Spinal cord (tissue), 10 donors: Measurements from ENCODE around the gene NAALADL1. TPM values are rescaled to one million over a fixed set of nuclear protein-coding genes. Genes with fewer than 3 reads are reported as not detected.
A peak's percentile ranks its signal among the peaks of the same experiment; 100 is the strongest.

ENCODE experiments used
- DNase-seq, 6 donors: peaks; one replicate each; pipeline versions ENCODE4 v3.0.0 to v3.0.0-alpha.2; 2013 to 2015; ENCODE audit warnings: low spot score in 6 of 6, low read depth in 4 of 6
- H3K27ac ChIP-seq: one replicate; pipeline ENCODE4 v1.5.1; 2013; ENCODE audit warnings: low read depth, low read length, control low read depth
- H3K27me3 ChIP-seq: one replicate; pipeline ENCODE4 v1.6.1; 2013; ENCODE audit warnings: low read length; ENCODE audit not compliant: control insufficient read depth, insufficient read depth
- H3K36me3 ChIP-seq: one replicate; pipeline ENCODE4 v1.6.1; 2013; ENCODE audit warnings: low read length; ENCODE audit not compliant: control insufficient read depth, insufficient read depth
- H3K4me1 ChIP-seq: one replicate; pipeline ENCODE4 v1.6.1; 2013; ENCODE audit warnings: low read length; ENCODE audit not compliant: control insufficient read depth, insufficient read depth
- H3K4me3 ChIP-seq: one replicate; pipeline ENCODE4 v1.5.1; 2013; ENCODE audit warnings: low read depth, low read length, control low read depth
- H3K9me3 ChIP-seq: one replicate; pipeline ENCODE4 v1.6.1; 2013; ENCODE audit warnings: low read length; ENCODE audit not compliant: control insufficient read depth, insufficient read depth
- WGBS: methylation state at CpG from one replicate; pipeline ENCODE4 v1.1.5; 2013; ENCODE audit warnings: missing lambda C conversion rate; ENCODE audit not compliant: insufficient coverage; 5-methylcytosine and 5-hydroxymethylcytosine counted together
- long read RNA-seq, 4 donors: transcript quantifications; one replicate each; lab custom pipeline, GENCODE V29; 2026
- polyA plus RNA-seq, 2 donors: library from polyadenylated mRNA; unstranded; fragments of 120-200 nt; gene quantifications; one replicate each; pipeline ENCODE4 v1.2.1, GENCODE V29; 2013; ENCODE audit not compliant: insufficient read length in 2 of 2
- total RNA-seq, 2 donors: library from RNA; depleted of rRNA in 1 of 2; stranded (reverse); fragments of 120-200 nt in 1 of 2; fragments of >200 nt in 1 of 2; gene quantifications; one replicate each; pipeline versions ENCODE4 v1.2.3 to v1.2.4, GENCODE V29; 2013 to 2014
- donor health status: healthy.

The NAALADL1 gene
- total RNA-seq (10 to 100 TPM in 1 of 2 donors, 1 to 10 TPM in 1; 7.7 to 25.2 TPM), polyA plus RNA-seq (1 to 10 TPM; 5.5 to 8.1 TPM)
- long read RNA-seq, donor 1: 0 reads
- long read RNA-seq, donor 2, partial matches to known transcripts: 0 of 1 reads
- long read RNA-seq, donor 2, other reads (novel, unspliced or antisense): 0 of 1 reads
- long read RNA-seq, donor 3: 0 reads
- long read RNA-seq, donor 4, partial matches to known transcripts: 0 of 6 reads
- long read RNA-seq, donor 4, other reads (novel, unspliced or antisense): 0 of 6 reads

GRCh38 chr11:65058419-65059054 lies at the start of gene NAALADL1:
TSS of gene NAALADL1 (minus strand) at chr11:65058553. CDS start at chr11:65058521, 32 bp downstream.
- Histone ChIP-seq H3K4me3 (no peak within 1 kb of the TSS), H3K9me3 (no peaks in the 10 kb centered on the region), H3K36me3 (peaks cover 2% of the 10 kb centered on the region), H3K27ac (no peak within 1 kb of the TSS), H3K27me3 (no peaks in the 10 kb centered on the region), H3K4me1 (no peaks in the 10 kb centered on the region)
- DNase-seq: no peak
- 70% methylated on average over 5 of the region's 8 CpGs for WGBS

- WGBS: 96% methylated on average over 52 of the region's 52 CpGs
- peaks cover 26% of the 10 kb centered on the region for H3K4me1 ChIP-seq
- H3K27me3 ChIP-seq: no peaks in the 10 kb centered on the region
- H3K27ac ChIP-seq: no peak overlapping the region
- peaks cover 58% of the 10 kb centered on the region for H3K36me3 ChIP-seq
- no peak for DNase-seq
- no peaks in the 10 kb centered on the region for H3K9me3 ChIP-seq
- H3K4me3 ChIP-seq: no peak overlapping the region
Measured at GRCh38 chr11:65107751-65108468, 49.6 kb upstream of the NAALADL1 start.

GRCh38 chr11:65107078-65107477 lies 48.7 kb upstream of the NAALADL1 start:
- peaks cover 56% of the 10 kb centered on the region for H3K36me3 ChIP-seq
- H3K4me1 ChIP-seq: peaks cover 27% of the 10 kb centered on the region
- no peak overlapping the region for H3K27ac ChIP-seq
- H3K27me3 ChIP-seq: no peaks in the 10 kb centered on the region
- 98% methylated on average over 7 of the region's 15 CpGs for WGBS
- no peak for DNase-seq
- no peak overlapping the region for H3K4me3 ChIP-seq
- no peaks in the 10 kb centered on the region for H3K9me3 ChIP-seq

GRCh38 chr11:65104628-65105027 lies 46.3 kb upstream of the NAALADL1 start:
- no peak for DNase-seq
- 43% methylated on average over 1 of the region's 4 CpGs for WGBS
- no peaks in the 10 kb centered on the region for H3K27me3 ChIP-seq
- peaks cover 38% of the 10 kb centered on the region for H3K36me3 ChIP-seq
- no peaks in the 10 kb centered on the region for H3K9me3 ChIP-seq
- no peak overlapping the region for H3K27ac ChIP-seq
- H3K4me1 ChIP-seq: peaks cover 18% of the 10 kb centered on the region
- no peak overlapping the region for H3K4me3 ChIP-seq

GRCh38 chr11:65103476-65103875 lies 45.1 kb upstream of the NAALADL1 start:
- Histone ChIP-seq H3K36me3 (peaks cover 34% of the 10 kb centered on the region), H3K4me1 (peaks cover 18% of the 10 kb centered on the region), H3K27me3 (no peaks in the 10 kb centered on the region), H3K9me3 (no peaks in the 10 kb centered on the region), H3K27ac (no peak overlapping the region), H3K4me3 (no peak overlapping the region)
- DNase-seq: no peak

GRCh38 chr11:65102142-65103095 lies 44.1 kb upstream of the NAALADL1 start:
- Histone ChIP-seq H3K4me1 (peaks cover 19% of the 10 kb centered on the region), H3K9me3 (no peaks in the 10 kb centered on the region), H3K4me3 (no peak overlapping the region), H3K27ac (peak overlapping the region; percentile 57), H3K36me3 (peaks cover 27% of the 10 kb centered on the region), H3K27me3 (no peaks in the 10 kb centered on the region)
- DNase-seq: peak in 1 of 6 donors; percentile 62
- WGBS: 54% methylated on average over 6 of the region's 8 CpGs

GRCh38 chr11:65100674-65101350 lies 42.5 kb upstream of the NAALADL1 start:
- Histone ChIP-seq H3K9me3 (no peaks in the 10 kb centered on the region), H3K27ac (no peak overlapping the region), H3K27me3 (no peaks in the 10 kb centered on the region), H3K36me3 (peaks cover 19% of the 10 kb centered on the region), H3K4me3 (no peak overlapping the region), H3K4me1 (peaks cover 31% of the 10 kb centered on the region)
- peak in 1 of 6 donors; percentile 6 for DNase-seq
- 95% methylated on average over 3 of the region's 6 CpGs for WGBS

- 40% methylated on average over 1 of the region's 8 CpGs for WGBS
- H3K36me3 ChIP-seq: peaks cover 10% of the 10 kb centered on the region
- peak overlapping the region; percentile 86 for H3K4me3 ChIP-seq
- H3K4me1 ChIP-seq: peaks cover 26% of the 10 kb centered on the region
- peak overlapping the region; percentile 87 for H3K27ac ChIP-seq
- H3K27me3 ChIP-seq: no peaks in the 10 kb centered on the region
- DNase-seq: no peak
- H3K9me3 ChIP-seq: no peaks in the 10 kb centered on the region
Measured at GRCh38 chr11:65096926-65097325, 38.6 kb upstream of the NAALADL1 start.
